Stimulated activated CD4-positive, alpha-beta T cell treated with anti-CD3 and anti-CD28 coated beads, Interleukin-15, amount 100 ng/mL, for 48 hours (primary cell): ENCODE results near the gene IL31RA.
A peak's percentile ranks its signal among the peaks of the same experiment; 100 is the strongest.
"Not testable (repeated sequence)": the region's sequence is repeated elsewhere in the genome, so short reads cannot be mapped to it uniquely, and the experiment has no call there.

Experiments used
- DNase-seq, 2 donors: peaks; one replicate each; pipeline ENCODE4 v3.0.0-alpha.2; 2020; ENCODE audit warnings: low read depth in 2 of 2

IL31RA gene

DNA sequence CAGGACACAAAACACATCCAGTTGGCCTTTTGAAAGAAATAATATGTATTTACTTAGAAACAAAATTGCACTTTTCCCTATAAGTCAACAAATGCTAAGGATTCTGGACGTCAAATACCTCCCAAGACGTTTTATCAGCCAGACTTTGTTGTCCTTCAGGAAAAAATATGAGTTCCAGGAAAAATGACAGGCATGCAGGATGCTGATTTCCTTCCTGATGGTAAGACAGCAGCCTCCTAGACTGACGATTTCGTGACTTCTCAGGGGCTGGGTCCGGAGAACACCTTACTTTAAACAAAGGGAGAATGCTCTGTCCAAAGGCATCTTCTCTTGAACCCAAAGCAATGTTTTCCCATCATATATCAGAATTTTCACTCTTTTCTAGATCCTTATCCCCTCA is 74.6 kb downstream of the IL31RA start:
- DNase-seq, result no peak

GRCh38 chr5:55926476-55926875 is 75.3 kb downstream of the IL31RA start:
- no peak for DNase-seq

DNA sequence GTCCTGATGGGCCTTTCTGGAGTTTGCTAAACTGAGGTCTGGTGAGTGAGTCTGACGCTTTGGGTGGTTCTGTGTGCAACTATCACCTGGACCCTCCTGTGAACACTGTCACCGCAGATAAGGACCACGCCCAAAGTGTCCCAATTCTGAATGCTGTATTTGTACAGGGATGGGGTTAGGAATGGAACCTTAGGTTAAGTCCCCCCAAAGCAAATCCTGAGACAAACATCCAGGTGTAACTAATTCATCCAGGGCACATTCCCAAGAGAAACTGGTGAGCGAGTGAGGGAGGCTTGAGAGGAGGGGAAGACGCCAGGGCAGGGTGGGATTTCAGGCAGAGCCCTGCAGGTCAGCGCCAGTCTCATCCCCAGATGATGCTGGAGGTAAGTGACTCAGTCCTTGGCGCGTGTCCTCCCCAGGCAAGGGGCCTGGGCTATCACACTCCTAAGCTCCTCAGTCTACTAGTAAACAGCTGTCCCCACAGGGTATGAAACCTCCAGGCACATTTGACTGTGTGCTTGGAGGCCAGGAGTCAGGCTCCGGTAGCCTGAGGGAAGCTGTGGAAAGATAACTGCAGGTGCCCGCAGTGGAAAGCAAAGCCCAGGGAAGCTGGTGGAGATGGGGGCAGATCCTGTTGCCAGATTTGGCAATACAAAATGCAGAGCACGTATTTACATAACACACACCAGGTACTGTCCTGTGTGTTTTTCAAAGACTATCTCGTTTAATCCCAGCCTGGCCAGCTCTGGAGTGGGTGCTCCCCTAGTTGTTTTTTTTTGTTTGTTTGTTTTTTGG is 76.9 kb downstream of the IL31RA start:
- no peak for DNase-seq

DNA sequence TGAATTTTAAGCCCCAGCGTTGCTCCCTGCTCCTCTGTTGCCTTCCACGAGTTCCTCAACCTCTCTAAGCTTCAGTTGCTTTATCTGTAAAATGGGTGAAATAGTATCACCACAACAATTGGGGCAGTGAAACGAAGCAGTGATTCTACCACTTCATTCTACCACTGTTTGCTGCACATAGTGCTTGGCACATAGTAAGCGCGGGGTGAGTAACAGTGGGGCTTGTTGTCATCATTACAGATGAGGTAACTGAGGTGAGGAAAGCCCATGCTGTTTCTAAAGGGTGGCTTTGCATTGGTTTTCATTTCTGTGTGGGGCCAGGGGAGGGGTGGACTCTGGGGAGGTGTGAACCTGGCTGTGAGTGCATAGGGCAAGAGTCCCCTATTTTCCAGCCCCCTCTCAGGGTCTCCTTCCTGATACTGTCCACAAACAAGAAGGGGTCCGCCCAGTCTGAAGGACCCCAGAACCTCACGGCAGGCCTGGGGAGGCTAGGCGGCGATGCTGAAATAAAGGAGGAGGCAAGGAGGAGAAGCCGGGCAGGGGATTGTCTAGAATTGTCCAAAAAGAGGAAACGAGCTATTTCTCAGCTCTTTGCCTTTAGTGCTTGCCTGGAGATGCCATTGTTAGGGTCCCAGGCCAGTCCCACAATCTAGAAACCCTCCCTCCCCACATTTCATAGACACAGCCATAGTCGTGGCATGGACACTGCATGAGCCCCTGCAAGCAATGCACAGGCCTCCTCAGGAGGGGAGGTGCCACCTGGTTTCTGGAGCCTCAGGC is 78.1 kb downstream of the IL31RA start:
- no peak for DNase-seq

- no peak for DNase-seq
Measured at GRCh38 chr5:55932700-55933099, 81.5 kb downstream of the IL31RA start.

GRCh38 chr5:55933377-55934114 is 82.4 kb downstream of the IL31RA start:
- no peak for DNase-seq

- no peak for DNase-seq
Measured at GRCh38 chr5:55934115-55934613, 83.0 kb downstream of the IL31RA start.

GRCh38 chr5:55934720-55935119 is 83.6 kb downstream of the IL31RA start:
- no peak for DNase-seq

GRCh38 chr5:55935371-55935770 is 84.2 kb downstream of the IL31RA start:
- DNase-seq, result no peak

DNA sequence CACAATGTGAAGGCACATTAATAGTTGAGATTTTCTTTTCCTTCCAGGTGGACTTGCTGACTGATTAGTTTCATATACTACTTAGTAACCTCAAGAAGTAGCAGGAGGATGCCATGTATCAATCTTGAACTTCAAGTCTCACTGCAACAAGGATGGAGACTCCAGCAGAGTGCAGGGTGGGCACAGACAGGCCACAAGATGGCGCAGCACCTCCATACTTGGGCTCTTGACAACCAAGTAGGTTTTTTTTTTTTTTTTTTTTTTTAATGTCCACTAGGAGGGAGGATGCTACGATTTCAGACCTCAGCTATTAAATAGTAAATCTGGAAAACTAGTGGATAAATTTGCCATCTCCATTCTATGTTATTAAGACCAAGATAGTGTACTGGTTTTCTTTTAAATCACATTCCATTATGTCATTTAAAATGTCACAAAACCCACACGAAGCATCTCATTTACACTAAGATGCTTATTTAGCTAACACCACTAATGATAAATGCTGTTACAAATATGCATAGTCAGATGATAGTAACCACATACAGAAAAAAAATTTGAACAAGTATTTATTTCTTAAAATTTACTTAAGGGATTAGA is 85.0 kb downstream of the IL31RA start:
- peak; percentile 62 to 66 for DNase-seq

- DNase-seq, result not testable (repeated sequence)
Measured at GRCh38 chr5:55937598-55937997, 86.4 kb downstream of the IL31RA start.

- DNase-seq, result not testable (repeated sequence)
Measured at GRCh38 chr5:55941154-55941553, 90.0 kb downstream of the IL31RA start.

GRCh38 chr5:55959208-55959607 is 108.1 kb downstream of the IL31RA start:
- DNase-seq, result no peak

DNA sequence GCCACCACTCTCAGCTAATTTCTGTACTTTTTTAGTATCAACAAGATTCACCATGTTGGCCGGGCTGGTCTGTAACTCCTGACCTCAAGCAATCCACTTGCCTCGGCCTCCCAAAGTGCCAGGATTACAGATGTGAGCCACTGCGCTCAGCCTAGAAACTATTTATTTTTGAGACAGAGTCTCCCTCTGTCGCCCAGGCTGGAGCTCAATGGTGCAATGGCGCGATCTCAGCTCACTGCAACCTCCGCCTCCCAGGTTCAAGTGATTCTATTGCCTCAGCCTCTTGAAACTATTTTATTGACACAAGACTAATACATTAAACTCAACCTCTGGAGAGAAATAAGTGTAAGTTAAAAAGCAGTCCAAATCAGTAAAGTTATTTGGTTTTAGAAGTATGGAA is 109.6 kb downstream of the IL31RA start:
- no peak for DNase-seq

- no peak for DNase-seq
Measured at GRCh38 chr5:55965525-55965924, 114.4 kb downstream of the IL31RA start.

GRCh38 chr5:55966284-55966683 is 115.1 kb downstream of the IL31RA start:
- no peak for DNase-seq

- DNase-seq, result no peak
Measured at GRCh38 chr5:55969956-55970355, 118.8 kb downstream of the IL31RA start.
